ENCODE data around the gene DCTN3.

The DCTN3 gene

GRCh38 chr9:34579104-34579807 lies 41.0 kb downstream of the DCTN3 start:
- no peak for DNase-seq (ENCODE audit: low read depth, low spot score)
- in situ Hi-C loops (cut with HindIII; ENCODE audit: low sequenced_read_pairs), result loop anchor here (10.0 kb wide), 1 partner anchor 74 kb away; no protein-coding TSS in a partner anchor
- no peak overlapping the region for H3K4me3 ChIP-seq (ENCODE audit: low read depth, low read length)
- TF ChIP-seq, protein P1, sequence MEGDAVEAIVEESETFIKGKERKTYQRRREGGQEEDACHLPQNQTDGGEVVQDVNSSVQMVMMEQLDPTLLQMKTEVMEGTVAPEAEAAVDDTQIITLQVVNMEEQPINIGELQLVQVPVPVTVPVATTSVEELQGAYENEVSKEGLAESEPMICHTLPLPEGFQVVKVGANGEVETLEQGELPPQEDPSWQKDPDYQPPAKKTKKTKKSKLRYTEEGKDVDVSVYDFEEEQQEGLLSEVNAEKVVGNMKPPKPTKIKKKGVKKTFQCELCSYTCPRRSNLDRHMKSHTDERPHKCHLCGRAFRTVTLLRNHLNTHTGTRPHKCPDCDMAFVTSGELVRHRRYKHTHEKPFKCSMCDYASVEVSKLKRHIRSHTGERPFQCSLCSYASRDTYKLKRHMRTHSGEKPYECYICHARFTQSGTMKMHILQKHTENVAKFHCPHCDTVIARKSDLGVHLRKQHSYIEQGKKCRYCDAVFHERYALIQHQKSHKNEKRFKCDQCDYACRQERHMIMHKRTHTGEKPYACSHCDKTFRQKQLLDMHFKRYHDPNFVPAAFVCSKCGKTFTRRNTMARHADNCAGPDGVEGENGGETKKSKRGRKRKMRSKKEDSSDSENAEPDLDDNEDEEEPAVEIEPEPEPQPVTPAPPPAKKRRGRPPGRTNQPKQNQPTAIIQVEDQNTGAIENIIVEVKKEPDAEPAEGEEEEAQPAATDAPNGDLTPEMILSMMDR (IDR thresholded peaks at IDR 0.05; ENCODE audit: low read depth, low read length), result no peak

- DNase-seq (ENCODE audit: low read depth, low spot score), result peak; percentile 31
- TF ChIP-seq, protein P1 (IDR thresholded peaks at IDR 0.05; ENCODE audit: low read depth, low read length), result no peak
- in situ Hi-C loops (cut with HindIII; ENCODE audit: low sequenced_read_pairs), result loop anchor here (10.0 kb wide), 1 partner anchor 74 kb away; no protein-coding TSS in a partner anchor
- no peak overlapping the region for H3K4me3 ChIP-seq (ENCODE audit: low read depth, low read length)
These were observed 41.8 kb downstream of the DCTN3 start for GRCh38 chr9:34578241-34579103.

DNA sequence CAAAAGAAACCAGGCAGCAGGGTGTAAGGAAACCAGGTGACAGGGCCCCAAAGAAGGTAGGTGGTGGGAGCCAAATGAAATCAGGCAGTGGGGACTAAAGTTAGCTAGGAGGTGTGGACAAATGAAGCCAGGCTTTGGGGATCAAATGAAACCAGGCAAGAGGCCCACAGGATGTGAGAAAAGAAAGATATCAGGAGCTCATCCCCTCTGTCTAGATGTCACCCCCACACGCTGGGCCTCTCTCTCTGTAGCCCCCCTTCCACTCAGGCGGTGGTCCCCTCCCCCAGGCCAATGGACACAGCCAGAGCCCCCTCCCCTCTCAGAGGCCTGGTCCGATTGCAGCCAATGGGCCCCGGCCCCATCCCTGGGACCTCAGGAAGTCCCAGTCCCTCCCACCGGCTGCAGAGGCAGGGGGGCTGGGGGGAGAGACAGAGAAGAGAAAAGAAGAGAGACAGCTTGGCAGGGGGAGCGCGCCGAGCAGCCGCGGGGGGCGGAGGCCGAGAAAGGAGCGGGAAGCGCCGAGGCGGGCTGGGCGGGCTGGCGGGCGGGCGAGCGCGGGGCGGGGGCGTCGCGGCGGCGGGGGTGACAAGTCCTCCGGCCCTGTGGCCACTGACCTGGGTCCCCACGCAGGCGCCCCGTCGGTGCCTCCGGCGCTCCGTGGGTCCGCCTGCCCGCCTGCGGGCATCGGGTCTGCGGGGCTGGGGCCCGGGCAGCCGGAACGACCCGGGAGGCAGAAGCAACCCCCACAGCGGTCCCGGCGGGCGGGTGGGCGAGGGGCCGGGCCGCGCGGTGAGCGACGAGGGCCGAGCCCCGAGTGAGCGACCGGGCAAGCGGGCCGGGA lies 42.7 kb downstream of the DCTN3 start:
- in situ Hi-C loops (cut with HindIII; ENCODE audit: low sequenced_read_pairs), result loop anchor here (10.0 kb wide), 1 partner anchor 73 kb away; no protein-coding TSS in a partner anchor
- no peak for DNase-seq (ENCODE audit: low read depth, low spot score)
- TF ChIP-seq, protein P1 (IDR thresholded peaks at IDR 0.05; ENCODE audit: low read depth, low read length), result no peak
- no peak overlapping the region for H3K4me3 ChIP-seq (ENCODE audit: low read depth, low read length)

- no peak for DNase-seq (ENCODE audit: low read depth, low spot score)
These were observed 43.5 kb downstream of the DCTN3 start for GRCh38 chr9:34576597-34577399.

DNA sequence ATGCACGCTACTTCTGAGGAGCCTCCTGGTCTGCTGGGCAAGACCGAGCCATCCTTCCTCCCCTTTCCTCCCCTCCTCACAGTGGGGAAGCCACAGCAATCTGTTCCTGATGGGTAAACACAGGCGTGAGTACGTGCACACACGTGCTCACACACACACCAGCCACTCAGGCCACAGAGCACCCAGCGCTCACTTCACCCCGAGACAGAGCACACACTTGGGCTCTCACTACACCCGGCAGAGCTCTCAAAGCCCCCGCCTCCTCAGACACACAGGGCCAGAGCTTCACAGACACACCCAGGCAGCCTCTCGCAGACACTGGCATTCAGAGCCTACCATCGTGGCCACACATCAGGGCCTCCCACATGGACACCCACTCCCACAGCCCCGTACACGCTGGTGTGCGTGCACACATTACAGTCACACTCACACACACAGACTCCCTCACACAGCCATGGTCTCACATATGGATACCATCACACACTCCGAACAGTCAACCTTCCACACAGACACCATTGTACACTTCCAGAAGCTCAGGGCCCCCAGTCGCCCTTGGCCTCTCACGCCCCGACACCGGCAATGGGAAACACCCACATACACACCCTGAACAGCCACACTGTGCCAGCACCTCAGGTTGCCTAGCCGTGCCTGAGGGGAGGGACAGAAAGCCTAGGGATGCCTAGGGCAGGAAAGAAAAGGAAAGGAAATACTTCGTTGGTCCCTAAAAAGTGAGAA lies 44.3 kb downstream of the DCTN3 start:
- H3K4me3 ChIP-seq (ENCODE audit: low read depth, low read length), result no peak overlapping the region
- DNase-seq (ENCODE audit: low read depth, low spot score), result no peak
- TF ChIP-seq, protein P1 (IDR thresholded peaks at IDR 0.05; ENCODE audit: low read depth, low read length), result no peak
- in situ Hi-C loops (cut with HindIII; ENCODE audit: low sequenced_read_pairs), result loop anchor here (10.0 kb wide), 1 partner anchor 71 kb away; no protein-coding TSS in a partner anchor

More at GRCh38 chr9:34576597-34577399, 43.5 kb downstream of the DCTN3 start:
- TF ChIP-seq, protein P1 (IDR thresholded peaks at IDR 0.05; ENCODE audit: low read depth, low read length), result no peak
- H3K4me3 ChIP-seq (ENCODE audit: low read depth, low read length), result no peak overlapping the region
- in situ Hi-C loops (cut with HindIII; ENCODE audit: low sequenced_read_pairs), result loop anchor here (10.0 kb wide), 1 partner anchor 72 kb away; no protein-coding TSS in a partner anchor

Measured in astrocyte of the spinal cord (primary cell).